OCI-LY7 (cell line): ENCODE results near the gene FAM181A. TPM values are rescaled to one million over a fixed set of nuclear protein-coding genes. Genes with fewer than 3 reads are reported as not detected.

Experiments
- BruUV-seq: library from RNA; stranded (reverse); fragments of 400-500 nt; replicated peaks from 2 replicates; lab custom pipeline; 2021; lab: Mats Ljungman, UMichigan
- CTCF ChIA-PET: fragments of 300-600 bp; sonication (Branson Sonifier 250); formaldehyde crosslinking; loops from one replicate; lab custom pipeline; 2022; ENCODE audit warnings: antibody characterized with exemption; ENCODE audit not compliant: unreplicated experiment; lab: Charles Lee
- POLR2A ChIA-PET: fragments of 300-600 bp; sonication (Branson Sonifier 250); formaldehyde crosslinking; loops from one replicate; lab custom pipeline; 2022; ENCODE audit warnings: antibody characterized with exemption; lab: Charles Lee
- DNase-seq: peaks from one replicate; pipeline ENCODE4 v3.0.0-alpha.2; 2015; ENCODE audit warnings: low spot score
- H2AFZ ChIP-seq: fragments of 200-600 bp; sonication (generic), shearing (Covaris generic); 2 replicates; pipeline ENCODE4 v1.6.1; 2014; ENCODE audit warnings: mild to moderate bottlenecking, antibody characterized with exemption, low read length, moderate library complexity
- H3K27ac ChIP-seq: fragments of 200-600 bp; sonication (generic); 2 replicates; pipeline ENCODE4 v1.5.1; 2014; ENCODE audit warnings: mixed run types, low read depth, mild to moderate bottlenecking, moderate library complexity, low read length, inconsistent platforms; ENCODE audit not compliant: poor library complexity, severe bottlenecking
- H3K36me3 ChIP-seq: fragments of 200-600 bp; sonication (generic); 2 replicates; pipeline ENCODE4 v1.6.1; 2014; ENCODE audit warnings: mild to moderate bottlenecking, antibody characterized with exemption, low read length, moderate library complexity, mixed read lengths; ENCODE audit not compliant: insufficient read depth
- H3K4me1 ChIP-seq: fragments of 200-600 bp; sonication (generic); 2 replicates; pipeline ENCODE4 v1.5.1; 2014; ENCODE audit warnings: mild to moderate bottlenecking, low read length; ENCODE audit not compliant: insufficient read depth, poor library complexity, severe bottlenecking
- H3K4me2 ChIP-seq: fragments of 200-600 bp; sonication (generic); 2 replicates; pipeline ENCODE4 v1.6.1; 2014; ENCODE audit warnings: mild to moderate bottlenecking, low read length
- H3K4me3 ChIP-seq: fragments of 200-600 bp; sonication (generic); 2 replicates; pipeline ENCODE4 v1.5.1; 2014; ENCODE audit warnings: mild to moderate bottlenecking, low read depth, low read length; ENCODE audit not compliant: poor library complexity, severe bottlenecking
- H3K79me2 ChIP-seq: fragments of 200-600 bp; sonication (generic); 2 replicates; pipeline ENCODE4 v1.6.1; 2016; ENCODE audit warnings: low read depth, mild to moderate bottlenecking, low read length, moderate library complexity, mixed read lengths; ENCODE audit not compliant: insufficient read depth
- H3K9me2 ChIP-seq: fragments of 200-600 bp; sonication (generic); 2 replicates; pipeline ENCODE4 v1.6.1; 2016; ENCODE audit warnings: mild to moderate bottlenecking, low read length, mixed read lengths; ENCODE audit not compliant: insufficient read depth
- H3K9me3 ChIP-seq: fragments of 200-600 bp; sonication (generic); 2 replicates; pipeline ENCODE4 v1.6.1; 2014; ENCODE audit warnings: mild to moderate bottlenecking, mixed run types, low read length, mixed read lengths
- H4K20me1 ChIP-seq: fragments of 200-600 bp; sonication (generic); 2 replicates; pipeline ENCODE4 v1.6.1; 2014; ENCODE audit warnings: mild to moderate bottlenecking, antibody characterized with exemption, low read length, moderate library complexity, mixed read lengths; ENCODE audit not compliant: insufficient read depth
- CTCF ChIP-seq: fragments of 200-600 bp; sonication (generic); conservative IDR thresholded peaks from 2 replicates; pipeline ENCODE4 v1.5.1; 2014; ENCODE audit warnings: mild to moderate bottlenecking, antibody characterized with exemption, low read length, moderate library complexity, mixed read lengths
- EZH2phosphoT487 ChIP-seq: fragments of 200-600 bp; sonication (generic); IDR thresholded peaks from 2 replicates; pipeline ENCODE4 v1.6.1; 2018; ENCODE audit warnings: low read depth, borderline replicate concordance, mild to moderate bottlenecking, mixed run types, antibody characterized with exemption, low read length, moderate library complexity, mixed read lengths
- intact Hi-C: fragments of 100-400 bp; cut with micrococcal nuclease; formaldehyde crosslinking; loops from one replicate; pipeline ENCODE4 v1.10.0; 2022; ENCODE audit not compliant: unreplicated experiment
- total RNA-seq, 2 experiments: library from RNA; depleted of rRNA in 1 of 2; stranded (reverse); fragments of >200 nt in 1 of 2; shearing (Covaris generic) in 1 of 2; gene quantifications; 2 replicates each; pipeline ENCODE4 v1.2.3, GENCODE V29; 2014 to 2022

Gene FAM181A
- total RNA-seq, 2 experiments from 2014 or later: not detected

DNA sequence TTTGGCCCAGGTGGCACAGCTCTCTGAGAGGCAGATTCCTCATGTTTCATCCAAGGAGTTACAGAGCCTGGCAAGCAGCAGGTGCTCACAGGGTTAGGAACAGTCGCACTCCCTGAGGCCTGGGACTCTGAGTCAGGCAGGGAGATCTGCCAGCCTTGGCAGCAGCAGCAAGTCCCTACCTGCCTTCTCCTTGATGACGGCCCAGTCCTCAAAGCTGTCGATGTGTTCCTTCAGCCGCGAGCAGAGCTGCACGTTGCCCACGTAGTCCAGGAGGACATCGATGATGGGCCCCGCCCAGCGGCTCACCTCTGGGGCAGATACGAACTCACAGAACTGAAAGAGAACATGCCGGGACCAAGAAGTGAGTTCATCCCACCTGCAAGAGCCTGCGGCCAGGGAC, 10.4 kb downstream of the FAM181A start:
- no peak overlapping the region for H3K27ac ChIP-seq
- BruUV-seq: no TSS peak
- POLR2A ChIA-PET: no interaction called here
- peaks cover 6% of the 10 kb centered on the region for H3K4me1 ChIP-seq
- H3K9me2 ChIP-seq: no peaks in the 10 kb centered on the region
- no peaks in the 10 kb centered on the region for H3K79me2 ChIP-seq
- no peaks in the 10 kb centered on the region for H4K20me1 ChIP-seq
- intact Hi-C loops: loop anchor here (10.0 kb wide), 1 partner anchor 197 kb away; no protein-coding TSS in a partner anchor
- H3K4me2 ChIP-seq: no peak overlapping the region
- H2AFZ ChIP-seq: no peak overlapping the region
- no peak overlapping the region for H3K4me3 ChIP-seq
- CTCF ChIA-PET: interaction anchor here (1.1 kb wide), 1 partner anchor 62 kb away, joined by 3 read pairs; no protein-coding TSS in a partner anchor
- H3K9me3 ChIP-seq: no peaks in the 10 kb centered on the region
- peaks cover 47% of the 10 kb centered on the region; the same call in 1 of the 2 replicates for H3K36me3 ChIP-seq
- no peak for DNase-seq
- TF ChIP-seq CTCF: no peak
- TF ChIP-seq EZH2phosphoT487: no peak

DNA sequence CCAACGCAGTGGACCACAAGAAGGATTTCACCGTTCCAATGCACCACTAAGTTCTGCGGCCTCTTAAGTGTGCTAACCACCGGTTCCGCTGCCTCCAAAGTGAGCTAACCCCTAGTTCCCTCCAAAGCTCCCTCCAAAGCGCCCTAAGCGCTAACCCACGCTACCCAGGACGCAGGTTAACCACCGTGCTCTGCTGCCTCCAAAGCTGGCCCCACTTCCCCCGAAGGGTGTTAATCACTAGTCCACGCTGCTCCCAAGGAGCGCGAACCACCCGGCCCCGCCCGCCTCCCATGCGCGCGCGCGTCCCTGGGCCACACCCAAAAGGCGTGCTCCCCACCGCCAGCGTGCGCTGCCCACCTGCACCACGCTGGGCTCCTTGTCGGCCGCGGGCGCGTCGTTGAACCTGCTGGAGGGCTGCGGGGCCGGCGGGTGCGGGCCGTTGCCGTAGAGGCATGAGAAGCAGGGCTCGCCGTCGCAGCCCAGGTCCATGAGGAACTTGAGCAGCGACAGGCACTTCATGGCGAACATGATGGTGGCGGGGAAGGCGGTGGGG, 11.7 kb downstream of the FAM181A start:
- H3K4me2 ChIP-seq: no peak overlapping the region
- ChIA-PET CTCF (interaction anchor here (2.3 kb wide), 1 partner anchor 33 kb away, joined by 24 read pairs; no protein-coding TSS in a partner anchor), POLR2A (no interaction called here)
- H4K20me1 ChIP-seq: no peaks in the 10 kb centered on the region
- no peaks in the 10 kb centered on the region for H3K9me2 ChIP-seq
- TF ChIP-seq CTCF: no peak
- no peak overlapping the region for H3K27ac ChIP-seq
- intact Hi-C loops: loop anchor here (1.0 to 10.0 kb wide), 3 partner anchors 32 to 196 kb away; no protein-coding TSS in a partner anchor
- BruUV-seq: no TSS peak
- no peak overlapping the region for H2AFZ ChIP-seq
- H3K4me3 ChIP-seq: no peak overlapping the region
- peaks cover 46% of the 10 kb centered on the region; the same call in 1 of the 2 replicates for H3K36me3 ChIP-seq
- no peaks in the 10 kb centered on the region for H3K9me3 ChIP-seq
- peaks cover 6% of the 10 kb centered on the region for H3K4me1 ChIP-seq
- H3K79me2 ChIP-seq: no peaks in the 10 kb centered on the region
- no peak for DNase-seq
